Tibial nerve (tissue), 4 donors: ENCODE results near the gene VLDLR. TPM values are rescaled to one million over a fixed set of nuclear protein-coding genes. Genes with fewer than 3 reads are reported as not detected.

Source experiments
- DNase-seq, 2 donors: peaks; one replicate each; pipeline ENCODE4 v3.0.0-alpha.2; 2019; ENCODE audit warnings: low spot score in 2 of 2
- H3K27ac ChIP-seq, 4 donors: fragments of 200-600 bp; sonication (generic) in 3 of 4; one replicate each; pipeline ENCODE4 v1.5.1; 2017 to 2019; ENCODE audit warnings: mild to moderate bottlenecking in 1 of 4
- H3K27me3 ChIP-seq, 2 donors: fragments of 200-600 bp; sonication (generic) in 1 of 2; one replicate each; pipeline versions ENCODE4 v1.5.1 to v1.6.0; 2017 to 2019
- H3K36me3 ChIP-seq, 3 donors: fragments of 200-600 bp; sonication (generic); one replicate each; pipeline ENCODE4 v1.5.1; 2018 to 2019
- H3K4me1 ChIP-seq, 4 donors: fragments of 200-600 bp; sonication (generic) in 3 of 4; one replicate each; pipeline ENCODE4 v1.5.1; 2017 to 2019
- H3K4me3 ChIP-seq, 4 donors: fragments of 200-600 bp; sonication (generic) in 3 of 4; one replicate each; pipeline ENCODE4 v1.5.1; 2017 to 2019; ENCODE audit warnings: mild to moderate bottlenecking in 1 of 4, moderate library complexity in 1 of 4
- H3K9me3 ChIP-seq, 4 donors: fragments of 200-600 bp; sonication (generic) in 3 of 4; one replicate each; pipeline ENCODE4 v1.5.1; 2017 to 2019
- EP300 ChIP-seq, 2 donors: sonication (generic); formaldehyde crosslinking; IDR thresholded peaks; one replicate each; pipeline ENCODE4 v1.6.1; 2017; ENCODE audit warnings: antibody characterized with exemption in 2 of 2, mild to moderate bottlenecking in 1 of 2
- POLR2A ChIP-seq, 2 donors: fragments of 450-650 bp; IDR thresholded peaks; one replicate each; pipeline ENCODE4 v1.6.1; 2017; ENCODE audit warnings: antibody characterized with exemption in 2 of 2, mild to moderate bottlenecking in 2 of 2, moderate library complexity in 2 of 2
- WGBS, 2 donors: methylation state at CpG; one replicate each; pipeline ENCODE4 v1.1.5; 2018; 5-methylcytosine and 5-hydroxymethylcytosine counted together
- total RNA-seq, 4 donors: library from RNA; depleted of rRNA; stranded (reverse); fragments of >200 nt; gene quantifications; one replicate each; pipeline ENCODE4 v1.1.0, GENCODE V29; 2016
- TF ChIP-seq, protein P1 (sequence below), 5 experiments: fragments of 200-600 bp in 3 of 5; fragments of 450-650 bp in 2 of 5; sonication (generic) in 3 of 5; IDR thresholded peaks; one replicate each; pipeline ENCODE4 v1.5.1; 2016 to 2019; ENCODE audit warnings: antibody characterized with exemption in 5 of 5, mild to moderate bottlenecking in 3 of 5, moderate library complexity in 2 of 5

Gene VLDLR
- total RNA-seq, 4 donors from 2014 or later = 9.0 to 14.0 (median 11.1) TPM

DNA sequence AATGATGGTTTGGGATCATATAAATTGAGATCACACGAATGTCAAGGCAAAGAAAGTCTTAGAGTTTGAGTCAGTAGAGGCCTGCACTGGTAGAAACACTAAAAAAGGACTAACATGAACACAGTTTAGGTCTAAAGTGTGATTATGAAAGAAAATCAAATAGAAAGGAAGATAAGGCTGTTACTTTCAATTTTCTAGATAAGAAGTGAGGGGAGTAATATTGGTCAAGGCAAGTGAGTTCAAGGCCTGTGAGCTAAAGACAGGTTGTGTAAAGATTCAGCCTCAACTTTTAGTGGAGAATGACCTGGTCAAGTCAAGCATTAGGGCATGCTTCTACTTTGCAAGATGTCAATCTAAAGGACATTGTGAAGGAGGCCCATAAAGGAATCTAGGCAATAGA lies 19.0 kb downstream of the VLDLR start:
- no peaks in the 10 kb centered on the region for H3K9me3 ChIP-seq
- H3K4me1 ChIP-seq = no peaks in the 10 kb centered on the region
- no peak overlapping the region for H3K4me3 ChIP-seq
- WGBS, 2 donors = 94 to 100% methylated on average over 1 of the region's 1 CpG
- TF ChIP-seq, protein P1, sequence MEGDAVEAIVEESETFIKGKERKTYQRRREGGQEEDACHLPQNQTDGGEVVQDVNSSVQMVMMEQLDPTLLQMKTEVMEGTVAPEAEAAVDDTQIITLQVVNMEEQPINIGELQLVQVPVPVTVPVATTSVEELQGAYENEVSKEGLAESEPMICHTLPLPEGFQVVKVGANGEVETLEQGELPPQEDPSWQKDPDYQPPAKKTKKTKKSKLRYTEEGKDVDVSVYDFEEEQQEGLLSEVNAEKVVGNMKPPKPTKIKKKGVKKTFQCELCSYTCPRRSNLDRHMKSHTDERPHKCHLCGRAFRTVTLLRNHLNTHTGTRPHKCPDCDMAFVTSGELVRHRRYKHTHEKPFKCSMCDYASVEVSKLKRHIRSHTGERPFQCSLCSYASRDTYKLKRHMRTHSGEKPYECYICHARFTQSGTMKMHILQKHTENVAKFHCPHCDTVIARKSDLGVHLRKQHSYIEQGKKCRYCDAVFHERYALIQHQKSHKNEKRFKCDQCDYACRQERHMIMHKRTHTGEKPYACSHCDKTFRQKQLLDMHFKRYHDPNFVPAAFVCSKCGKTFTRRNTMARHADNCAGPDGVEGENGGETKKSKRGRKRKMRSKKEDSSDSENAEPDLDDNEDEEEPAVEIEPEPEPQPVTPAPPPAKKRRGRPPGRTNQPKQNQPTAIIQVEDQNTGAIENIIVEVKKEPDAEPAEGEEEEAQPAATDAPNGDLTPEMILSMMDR (IDR thresholded peaks at IDR 0.05) = no peak
- TF ChIP-seq EP300 (IDR thresholded peaks at IDR 0.05) (no peak), POLR2A (IDR thresholded peaks at IDR 0.05) (no peak)
- H3K27ac ChIP-seq = no peak overlapping the region
- peaks cover 0 to 20% (median 0%) of the 10 kb centered on the region in 3 donors for H3K36me3 ChIP-seq
- no peaks in the 10 kb centered on the region for H3K27me3 ChIP-seq
- DNase-seq = no peak

DNA sequence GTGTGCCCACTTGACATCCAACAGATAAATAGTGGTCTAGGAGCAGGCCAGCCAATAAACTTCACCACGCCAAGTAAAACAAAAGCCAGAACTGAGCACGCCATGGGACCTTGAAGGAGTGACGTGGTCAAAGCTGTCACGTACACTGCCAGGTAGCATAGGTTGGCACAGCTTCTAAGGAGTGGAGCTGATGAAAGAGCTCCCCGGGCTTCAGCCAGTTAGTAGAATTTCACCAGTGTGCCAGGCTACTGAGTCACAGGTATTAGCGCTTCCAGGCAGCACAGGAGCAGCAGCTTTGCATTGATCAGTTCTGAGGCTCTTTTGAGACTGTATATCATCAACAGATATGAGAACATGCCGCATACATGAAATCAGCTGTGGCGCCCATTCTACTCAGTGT lies 19.4 kb downstream of the VLDLR start:
- DNase-seq = no peak
- Histone ChIP-seq H3K4me1 (no peaks in the 10 kb centered on the region), H3K27ac (no peak overlapping the region), H3K36me3 (peaks cover 0 to 20% (median 0%) of the 10 kb centered on the region in 3 donors), H3K27me3 (no peaks in the 10 kb centered on the region), H3K4me3 (no peak overlapping the region), H3K9me3 (no peaks in the 10 kb centered on the region)
- TF ChIP-seq, protein P1 (IDR thresholded peaks at IDR 0.05) = no peak
- TF ChIP-seq POLR2A (IDR thresholded peaks at IDR 0.05) (no peak), EP300 (IDR thresholded peaks at IDR 0.05) (no peak)
- WGBS, 2 donors = 90 to 99% methylated on average over 8 of the region's 8 CpGs

DNA sequence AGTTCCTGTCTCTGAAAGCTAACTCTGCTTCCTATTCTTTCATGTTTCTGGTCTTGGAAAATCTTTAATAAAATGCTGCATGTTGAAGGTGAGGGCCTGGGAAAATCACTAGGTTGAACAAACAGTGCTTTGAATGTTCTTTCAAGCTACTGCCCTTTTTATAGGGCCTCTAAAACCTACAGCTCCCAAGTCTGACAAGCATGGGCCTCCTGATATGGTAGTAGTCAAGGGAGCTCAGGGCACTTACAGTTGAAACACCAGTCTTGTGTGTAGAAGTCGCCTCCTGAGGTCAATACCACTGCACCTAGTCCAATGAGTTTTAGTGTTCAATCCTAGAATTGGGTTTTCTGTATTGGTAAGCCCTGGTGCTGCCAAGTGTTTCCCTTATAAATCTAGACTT lies 20.5 kb downstream of the VLDLR start:
- H3K4me3 ChIP-seq = no peak overlapping the region
- 88 to 92% methylated on average over 1 of the region's 1 CpG for WGBS, 2 donors
- DNase-seq = no peak
- no peak overlapping the region for H3K27ac ChIP-seq
- no peaks in the 10 kb centered on the region for H3K4me1 ChIP-seq
- H3K9me3 ChIP-seq = no peaks in the 10 kb centered on the region
- TF ChIP-seq EP300 (IDR thresholded peaks at IDR 0.05) = no peak
- TF ChIP-seq POLR2A (IDR thresholded peaks at IDR 0.05) = no peak
- TF ChIP-seq, protein P1 (IDR thresholded peaks at IDR 0.05) = no peak
- no peaks in the 10 kb centered on the region for H3K27me3 ChIP-seq
- peaks cover 0 to 20% (median 0%) of the 10 kb centered on the region in 3 donors for H3K36me3 ChIP-seq

DNA sequence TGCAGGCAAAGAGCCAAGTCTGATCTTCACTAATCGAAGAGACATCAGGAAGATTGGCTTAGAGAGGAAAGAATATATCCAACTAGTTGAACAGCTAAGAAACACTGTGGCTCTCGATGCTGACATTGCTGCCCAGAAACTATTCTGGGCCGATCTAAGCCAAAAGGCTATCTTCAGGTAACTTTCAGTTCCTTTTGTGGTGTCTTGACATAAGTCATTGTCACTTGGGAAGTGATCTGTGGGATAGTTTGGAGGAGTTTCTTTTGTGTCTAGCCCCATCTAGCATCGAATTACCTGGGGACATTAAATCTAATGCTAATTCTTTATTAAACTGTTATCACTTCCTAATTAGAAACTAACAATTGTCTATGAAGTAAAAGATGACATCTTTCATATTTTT lies 24.0 kb downstream of the VLDLR start:
- H3K4me1 ChIP-seq = no peaks in the 10 kb centered on the region

DNA sequence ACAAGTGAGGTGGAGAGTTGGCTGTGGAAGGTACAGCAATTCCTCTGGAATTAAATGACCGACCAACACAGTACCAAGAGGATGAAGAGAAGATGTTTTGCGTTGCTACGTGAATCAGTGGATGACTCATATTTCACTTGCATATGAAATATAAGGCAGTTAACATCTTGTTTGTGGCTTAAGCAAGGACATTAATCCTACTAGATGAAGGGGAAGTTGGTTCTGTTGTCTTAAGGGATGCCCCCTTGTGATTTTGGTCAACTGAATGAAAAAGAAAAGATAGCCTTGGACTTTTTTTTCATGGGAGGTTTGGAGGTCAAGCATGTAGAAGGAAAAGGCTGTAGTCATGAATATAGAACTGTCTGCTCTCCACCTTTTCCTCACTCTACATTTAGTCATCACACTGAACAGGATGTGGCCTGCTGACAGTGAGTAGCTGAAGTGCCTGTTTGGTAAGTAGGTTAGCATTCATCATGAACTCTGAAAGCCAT lies 33.9 kb downstream of the VLDLR start:
- no peak overlapping the region for H3K27ac ChIP-seq
- WGBS, 2 donors = 65 to 88% methylated on average over 3 of the region's 3 CpGs
- TF ChIP-seq POLR2A (IDR thresholded peaks at IDR 0.05) = no peak
- TF ChIP-seq, protein P1 (IDR thresholded peaks at IDR 0.05) = no peak
- no peak for TF ChIP-seq EP300 (IDR thresholded peaks at IDR 0.05)
- H3K27me3 ChIP-seq = no peaks in the 10 kb centered on the region
- no peak for DNase-seq
- H3K9me3 ChIP-seq = no peaks in the 10 kb centered on the region
- peaks cover 0 to 44% (median 0%) of the 10 kb centered on the region in 3 donors for H3K36me3 ChIP-seq
- H3K4me3 ChIP-seq = no peak overlapping the region
- H3K4me1 ChIP-seq = no peaks in the 10 kb centered on the region

More for the DNA sequence above, 24.0 kb downstream of the VLDLR start:
- Histone ChIP-seq H3K4me3 (no peak overlapping the region), H3K36me3 (peaks cover 0 to 43% (median 0%) of the 10 kb centered on the region in 3 donors), H3K27ac (no peak overlapping the region), H3K9me3 (no peaks in the 10 kb centered on the region), H3K27me3 (no peaks in the 10 kb centered on the region)
- DNase-seq = no peak
- no peak for TF ChIP-seq EP300 (IDR thresholded peaks at IDR 0.05)
- TF ChIP-seq POLR2A (IDR thresholded peaks at IDR 0.05) = no peak
- TF ChIP-seq, protein P1 (IDR thresholded peaks at IDR 0.05) = no peak
- 80 to 93% methylated on average over 4 of the region's 4 CpGs for WGBS, 2 donors
